Fibroblast of lung (primary cell): ENCODE results near the gene DDX42. TPM values are rescaled to one million over a fixed set of nuclear protein-coding genes. Genes with fewer than 3 reads are reported as not detected.

Experiments
- DNase-seq, 2 donors: peaks; one replicate each; pipeline versions ENCODE4 v3.0.0 to v3.0.0-alpha.2; 2010; ENCODE audit warnings: low read depth in 2 of 2
- H2AFZ ChIP-seq: 2 replicates; pipeline ENCODE4 v1.5.1; 2012; ENCODE audit warnings: low read length, control low read depth, inconsistent platforms
- H3K27ac ChIP-seq: 2 replicates; pipeline ENCODE4 v1.5.1; 2011; ENCODE audit warnings: low read length, control low read depth; ENCODE audit not compliant: insufficient read depth
- H3K27me3 ChIP-seq: 2 replicates; pipeline ENCODE4 v1.5.1; 2011; ENCODE audit warnings: mild to moderate bottlenecking, low read length; ENCODE audit not compliant: control insufficient read depth, insufficient read depth
- H3K36me3 ChIP-seq: 2 replicates; pipeline ENCODE4 v1.5.1; 2011; ENCODE audit warnings: low read length; ENCODE audit not compliant: control insufficient read depth, insufficient read depth
- H3K4me1 ChIP-seq: 2 replicates; pipeline ENCODE4 v1.5.1; 2011; ENCODE audit warnings: low read length; ENCODE audit not compliant: control insufficient read depth, insufficient read depth; ENCODE audit errors: extremely low read depth
- H3K4me2 ChIP-seq: 2 replicates; pipeline ENCODE4 v1.5.1; 2011; ENCODE audit warnings: low read length, control low read depth; ENCODE audit not compliant: insufficient read depth; ENCODE audit errors: extremely low read depth
- H3K4me3 ChIP-seq, 4 experiments: fragments of 200-600 bp in 1 of 4; sonication (generic) in 1 of 4; replicated peaks in 1 of 4; 2 replicates each; pipeline ENCODE4 v1.5.1; 2011 to 2016; ENCODE audit warnings: low read length in 4 of 4, low read depth in 3 of 4, mild to moderate bottlenecking in 3 of 4, control low read depth in 2 of 4, inconsistent platforms in 1 of 4, mixed read lengths in 1 of 4; ENCODE audit not compliant: insufficient read depth in 1 of 4; ENCODE audit errors: control extremely low read depth in 1 of 4
- H3K79me2 ChIP-seq: 2 replicates; pipeline ENCODE4 v1.5.1; 2012; ENCODE audit warnings: mild to moderate bottlenecking, low read length, inconsistent platforms; ENCODE audit not compliant: control insufficient read depth, insufficient read depth
- H3K9ac ChIP-seq: 2 replicates; pipeline ENCODE4 v1.5.1; 2011; ENCODE audit warnings: mild to moderate bottlenecking, low read length, control low read depth; ENCODE audit not compliant: insufficient read depth
- H3K9me3 ChIP-seq: 2 replicates; pipeline ENCODE4 v1.5.1; 2012; ENCODE audit warnings: low read depth, low read length; ENCODE audit not compliant: control insufficient read depth, insufficient read depth
- H4K20me1 ChIP-seq: 2 replicates; pipeline ENCODE4 v1.5.1; 2011; ENCODE audit warnings: low read length; ENCODE audit not compliant: control insufficient read depth, insufficient read depth; ENCODE audit errors: extremely low read depth
- CTCF ChIP-seq, 2 donors: IDR thresholded peaks in 1 of 2; conservative IDR thresholded peaks in 1 of 2; 1 replicate in 1 of 2; 2 replicates in 1 of 2; pipeline ENCODE4 v1.5.1; 2011 to 2012; ENCODE audit warnings: low read length in 2 of 2, control low read depth in 1 of 2, inconsistent platforms in 1 of 2, low read depth in 1 of 2, mild to moderate bottlenecking in 1 of 2
- EZH2 ChIP-seq: IDR thresholded peaks from 2 replicates; pipeline ENCODE4 v1.5.1; 2012; ENCODE audit warnings: low read length, control low read depth, mild to moderate bottlenecking; ENCODE audit errors: missing control alignments
- polyA plus RNA-seq, 2 donors: library from polyadenylated mRNA; depleted of rRNA in 1 of 2; stranded (reverse) in 1 of 2; unstranded in 1 of 2; fragments of >200 nt; gene quantifications; 2 replicates each; pipeline ENCODE4 v1.2.1, GENCODE V29; 2011 to 2012; ENCODE audit warnings: missing spikeins in 1 of 2
- total RNA-seq: library from RNA; depleted of rRNA; stranded (reverse); fragments of >200 nt; gene quantifications from 2 replicates; pipeline ENCODE4 v1.2.1, GENCODE V29; 2014

DDX42 gene
- total and polyA plus RNA-seq, 2 donors (not counting 1 experiment from before 2014, with no cell fraction given) = 61.8 to 81.5 TPM

- Histone ChIP-seq H4K20me1 (no peaks in the 10 kb centered on the region), H3K79me2 (no peaks in the 10 kb centered on the region), H3K27me3 (no peaks in the 10 kb centered on the region), H3K36me3 (peaks cover 22% of the 10 kb centered on the region), H2AFZ (no peak overlapping the region), H3K9ac (no peak overlapping the region), H3K4me2 (no peak overlapping the region), H3K4me3 (no peak overlapping the region), H3K4me1 (no peaks in the 10 kb centered on the region), H3K9me3 (no peaks in the 10 kb centered on the region), H3K27ac (no peak overlapping the region)
- no peak for TF ChIP-seq CTCF (conservative IDR thresholded peaks at IDR 0.05 in 1 of 2, IDR thresholded peaks at IDR 0.05 in 1 of 2; ENCODE audit: low read depth in 1 of 2, low read length in 2 of 2)
- no peak for TF ChIP-seq EZH2
- DNase-seq = no peak
Measured at GRCh38 chr17:63809970-63810369, 36.0 kb downstream of the DDX42 start.

- no peaks in the 10 kb centered on the region for H3K27me3 ChIP-seq
- peaks cover 33% of the 10 kb centered on the region for H3K36me3 ChIP-seq
- TF ChIP-seq CTCF (conservative IDR thresholded peaks at IDR 0.05 in 1 of 2, IDR thresholded peaks at IDR 0.05 in 1 of 2; ENCODE audit: low read depth in 1 of 2, low read length in 2 of 2) (no peak), EZH2 (no peak)
- H3K27ac ChIP-seq = no peak overlapping the region
- H3K79me2 ChIP-seq = peaks cover 2% of the 10 kb centered on the region
- no peak overlapping the region for H2AFZ ChIP-seq
- H3K4me1 ChIP-seq = no peaks in the 10 kb centered on the region
- H3K4me3 ChIP-seq = no peak overlapping the region
- H3K9me3 ChIP-seq = no peaks in the 10 kb centered on the region
- H4K20me1 ChIP-seq = no peaks in the 10 kb centered on the region
- H3K4me2 ChIP-seq = no peak overlapping the region
- no peak for DNase-seq
- no peak overlapping the region for H3K9ac ChIP-seq
Measured at GRCh38 chr17:63816123-63816522, 42.2 kb downstream of the DDX42 start.

GRCh38 chr17:63816669-63817068 is 42.7 kb downstream of the DDX42 start:
- Histone ChIP-seq H4K20me1 (no peaks in the 10 kb centered on the region), H2AFZ (no peak overlapping the region), H3K27ac (no peak overlapping the region), H3K4me3 (no peak overlapping the region), H3K9me3 (no peaks in the 10 kb centered on the region), H3K4me1 (no peaks in the 10 kb centered on the region), H3K9ac (no peak overlapping the region), H3K36me3 (peaks cover 34% of the 10 kb centered on the region), H3K79me2 (peaks cover 2% of the 10 kb centered on the region), H3K4me2 (no peak overlapping the region), H3K27me3 (no peaks in the 10 kb centered on the region)
- TF ChIP-seq EZH2 = no peak
- no peak for TF ChIP-seq CTCF (conservative IDR thresholded peaks at IDR 0.05 in 1 of 2, IDR thresholded peaks at IDR 0.05 in 1 of 2; ENCODE audit: low read depth in 1 of 2, low read length in 2 of 2)
- peak; percentile 13 to 66 for DNase-seq
